KMS-11 (cell line): ENCODE measurements around the gene C19orf47.

ENCODE experiments used
- H2AFZ ChIP-seq: fragments of 200-600 bp; sonication (generic); 2 replicates; pipeline ENCODE4 v1.6.1; 2016; ENCODE audit warnings: antibody characterized with exemption, mixed run types, low read depth
- H3K27ac ChIP-seq: fragments of 200-600 bp; sonication (generic); 2 replicates; pipeline ENCODE4 v1.6.1; 2016; ENCODE audit warnings: mild to moderate bottlenecking, mixed run types
- H3K27me3 ChIP-seq: fragments of 200-600 bp; sonication (generic); 2 replicates; pipeline ENCODE4 v1.6.1; 2017; ENCODE audit warnings: mild to moderate bottlenecking, low read depth, mixed run types, moderate library complexity; ENCODE audit not compliant: insufficient read depth
- H3K36me3 ChIP-seq: fragments of 200-600 bp; sonication (generic); 2 replicates; pipeline ENCODE4 v1.6.1; 2017; ENCODE audit warnings: mild to moderate bottlenecking, mixed run types; ENCODE audit not compliant: insufficient read depth
- H3K4me1 ChIP-seq: fragments of 200-600 bp; sonication (generic); 2 replicates; pipeline ENCODE4 v1.6.1; 2016; ENCODE audit warnings: mild to moderate bottlenecking, low read depth, mixed run types; ENCODE audit not compliant: poor library complexity, severe bottlenecking
- H3K4me2 ChIP-seq: fragments of 200-600 bp; sonication (generic); 2 replicates; pipeline ENCODE4 v1.7.0; 2016; ENCODE audit warnings: mild to moderate bottlenecking, mixed run types
- H3K4me3 ChIP-seq: fragments of 200-600 bp; sonication (generic); IDR thresholded peaks from 2 replicates; pipeline ENCODE4 v1.6.1; 2017; ENCODE audit warnings: low read depth, low read length, mixed read lengths; ENCODE audit not compliant: insufficient read depth
- H3K79me2 ChIP-seq: fragments of 200-600 bp; sonication (generic); 2 replicates; pipeline ENCODE4 v1.6.1; 2016; ENCODE audit warnings: low read depth, mixed run types; ENCODE audit not compliant: insufficient read depth
- H3K9ac ChIP-seq: fragments of 200-600 bp; sonication (generic); 2 replicates; pipeline ENCODE4 v1.6.1; 2016; ENCODE audit warnings: mild to moderate bottlenecking, mixed run types
- H4K20me1 ChIP-seq: fragments of 200-600 bp; sonication (generic); 2 replicates; pipeline ENCODE4 v1.6.1; 2016; ENCODE audit warnings: mild to moderate bottlenecking, mixed run types; ENCODE audit not compliant: insufficient read depth
- CTCF ChIP-seq: fragments of 200-600 bp; sonication (generic); conservative IDR thresholded peaks from 2 replicates; pipeline ENCODE4 v1.6.1; 2017; ENCODE audit warnings: low read depth, mild to moderate bottlenecking, antibody characterized with exemption, low read length, moderate library complexity, mixed read lengths

Gene C19orf47

GRCh38 chr19:40286235-40286970 lies 61.8 kb downstream of the C19orf47 start:
- Histone ChIP-seq H3K4me2 (peak overlapping the region; percentile 41; the same call in 1 of the 2 replicates), H3K79me2 (peaks cover 34% of the 10 kb centered on the region), H3K4me1 (peaks cover 21% of the 10 kb centered on the region), H3K4me3 (no peak overlapping the region), H3K9ac (no peak overlapping the region), H4K20me1 (no peaks in the 10 kb centered on the region), H3K36me3 (no peaks in the 10 kb centered on the region), H3K27me3 (no peaks in the 10 kb centered on the region), H3K27ac (no peak overlapping the region), H2AFZ (peak overlapping the region; percentile 84)
- no peak for TF ChIP-seq CTCF

GRCh38 chr19:40285353-40286234 lies 62.6 kb downstream of the C19orf47 start:
- H3K27me3 ChIP-seq = no peaks in the 10 kb centered on the region
- TF ChIP-seq CTCF = no peak
- no peak overlapping the region for H3K4me3 ChIP-seq
- peak overlapping the region; percentile 70 for H3K27ac ChIP-seq
- H3K36me3 ChIP-seq = no peaks in the 10 kb centered on the region
- H3K4me1 ChIP-seq = peaks cover 21% of the 10 kb centered on the region
- no peaks in the 10 kb centered on the region for H4K20me1 ChIP-seq
- peak overlapping the region; percentile 83; the same call in 1 of the 2 replicates for H3K9ac ChIP-seq
- peak overlapping the region; percentile 84 for H2AFZ ChIP-seq
- peak overlapping the region; percentile 41 for H3K4me2 ChIP-seq
- peaks cover 42% of the 10 kb centered on the region for H3K79me2 ChIP-seq

- Histone ChIP-seq H3K4me2 (peak within 1 kb of the TSS; percentile 77), H4K20me1 (no peaks in the 10 kb centered on the region), H3K9ac (peak within 1 kb of the TSS; percentile 83), H3K4me3 (no peak within 1 kb of the TSS), H3K27ac (peak within 1 kb of the TSS; percentile 75), H3K27me3 (no peaks in the 10 kb centered on the region), H2AFZ (peak within 1 kb of the TSS; percentile 84), H3K36me3 (no peaks in the 10 kb centered on the region), H3K79me2 (peaks cover 51% of the 10 kb centered on the region), H3K4me1 (peaks cover 21% of the 10 kb centered on the region)
- no peak; the same call in 1 of the 2 replicates for TF ChIP-seq CTCF
These were observed 63.5 kb downstream of the C19orf47 start, which contains the start of gene AKT2 for GRCh38 chr19:40284501-40285352. TSS of gene AKT2 (minus strand) at chr19:40285345. CDS start at chr19:40265267, 20,078 bp downstream.

- Histone ChIP-seq H3K4me1 (peaks cover 21% of the 10 kb centered on the region), H3K4me2 (peak overlapping the region; percentile 77), H3K27me3 (no peaks in the 10 kb centered on the region), H4K20me1 (no peaks in the 10 kb centered on the region), H2AFZ (0 out of 2 replicates have a peak overlapping the region, but pooled peaks have one; percentile 47), H3K27ac (peak overlapping the region; percentile 75; the same call in 1 of the 2 replicates), H3K79me2 (peaks cover 56% of the 10 kb centered on the region), H3K9ac (peak overlapping the region; percentile 83; the same call in 1 of the 2 replicates), H3K4me3 (no peak overlapping the region), H3K36me3 (no peaks in the 10 kb centered on the region)
- TF ChIP-seq CTCF = no peak
These were observed 64.0 kb downstream of the C19orf47 start for GRCh38 chr19:40284251-40284500.
